ENCODE measurements around the gene ZBED4.

GRCh38 chr22:49936018-49936972 is 82.7 kb downstream of the ZBED4 start:
- TF ChIP-seq REST (IDR thresholded peaks at IDR 0.05; ENCODE audit: unreplicated experiment) (no peak), POLR2AphosphoS5 (IDR thresholded peaks at IDR 0.05; ENCODE audit: low read depth) (peak; percentile 47; the same call in 1 of the 2 replicates), CTCF (conservative IDR thresholded peaks at IDR 0.05; ENCODE audit: low read depth in 2 of 2) (no peak), EZH2phosphoT487 (IDR thresholded peaks at IDR 0.05; ENCODE audit: unreplicated experiment) (no peak)
